Measurements from ENCODE around the gene NPAS3.

DNA sequence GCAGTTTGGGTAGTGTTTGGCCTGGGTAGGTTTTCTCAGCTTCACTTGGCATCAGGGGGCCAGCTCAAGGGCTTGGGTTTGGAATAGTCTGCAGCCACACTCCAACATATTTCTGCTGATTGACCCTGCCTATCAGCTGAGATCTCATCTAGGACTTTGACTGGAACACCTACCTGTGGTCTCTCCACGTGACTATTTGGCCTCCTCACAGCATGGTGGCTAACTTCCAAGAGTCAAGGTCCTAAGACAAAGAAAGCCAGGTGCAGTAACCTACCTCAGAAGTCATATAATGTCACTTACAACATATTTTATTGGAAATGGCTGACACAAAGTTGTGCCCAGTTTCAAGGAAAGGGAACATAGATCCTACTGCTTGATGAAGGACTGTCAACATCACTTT is 531.2 kb downstream of the NPAS3 start:
- no peak for TF ChIP-seq TAF1 (IDR thresholded peaks at IDR 0.05; ENCODE audit: low read depth, low read length)
- no peak for TF ChIP-seq POLR2AphosphoS5 (IDR thresholded peaks at IDR 0.05; ENCODE audit: low read depth, low read length)
- no peak for TF ChIP-seq SPI1 (IDR thresholded peaks at IDR 0.05; ENCODE audit: low read depth, low read length)
